IMR-90 (cell line): ENCODE results near the gene PRKD2. TPM values are rescaled to one million over a fixed set of nuclear protein-coding genes. Genes with fewer than 3 reads are reported as not detected.

Source experiments
- ATAC-seq: fragments of 200-7000 bp; cut with Tn5 transposase; 2 replicates; pipeline ENCODE4 v1.9.1; 2020; ENCODE audit warnings: low read depth, mild to moderate bottlenecking, moderate library complexity
- BruUV-seq: library from RNA; stranded (reverse); fragments of 400-500 nt; replicated peaks from 2 replicates; lab custom pipeline; 2021; lab: Mats Ljungman, UMichigan
- CTCF ChIA-PET: fragments of 300-600 bp; formaldehyde crosslinking; extraction: SDS; loops from one replicate; lab custom pipeline; 2021; ENCODE audit warnings: antibody characterized with exemption; lab: Yijun Ruan, JAX
- POLR2A ChIA-PET: fragments of 300-600 bp; sonication (Branson Sonifier 250); formaldehyde crosslinking; loops from one replicate; lab custom pipeline; 2022; ENCODE audit warnings: antibody characterized with exemption; ENCODE audit not compliant: unreplicated experiment; lab: Charles Lee
- DNase-seq: peaks from one replicate; pipeline ENCODE4 v3.0.0; 2013
- H2AFZ ChIP-seq: replicated peaks from 2 replicates; pipeline ENCODE3; 2013; ENCODE audit warnings: low read length, mild to moderate bottlenecking; ENCODE audit not compliant: poor library complexity
- H2AK5ac ChIP-seq: 2 replicates; pipeline ENCODE4 v1.6.1; 2013; ENCODE audit warnings: low read depth, low read length, inconsistent platforms
- H2AK9ac ChIP-seq: replicated peaks from 2 replicates; pipeline ENCODE3; 2013; ENCODE audit warnings: mild to moderate bottlenecking, low read depth, low read length, moderate library complexity; ENCODE audit not compliant: poor library complexity
- H2BK120ac ChIP-seq: 2 replicates; pipeline ENCODE4 v1.6.1; 2013; ENCODE audit warnings: low read depth, low read length, inconsistent platforms
- H2BK15ac ChIP-seq: 3 replicates; pipeline ENCODE4 v1.6.1; 2013; ENCODE audit warnings: low read depth, low read length, inconsistent platforms
- H2BK20ac ChIP-seq: 2 replicates; pipeline ENCODE4 v1.6.1; 2013; ENCODE audit warnings: low read depth, mild to moderate bottlenecking, inconsistent platforms, low read length, moderate library complexity
- H2BK5ac ChIP-seq: 2 replicates; pipeline ENCODE4 v1.6.1; 2013; ENCODE audit warnings: mild to moderate bottlenecking, low read depth, low read length, inconsistent platforms; ENCODE audit not compliant: poor library complexity, severe bottlenecking
- H3K14ac ChIP-seq: replicated peaks from 2 replicates; pipeline ENCODE4 v1.6.1; 2013; ENCODE audit warnings: low read depth, low read length, inconsistent platforms
- H3K18ac ChIP-seq: 2 replicates; pipeline ENCODE4 v1.6.1; 2013; ENCODE audit warnings: low read depth, low read length, control low read depth
- H3K23ac ChIP-seq: 2 replicates; pipeline ENCODE4 v1.6.1; 2013; ENCODE audit warnings: low read depth, low read length, inconsistent platforms
- H3K27ac ChIP-seq: 2 replicates; pipeline ENCODE4 v1.5.1; 2013; ENCODE audit warnings: mild to moderate bottlenecking, control low read depth, low read length; ENCODE audit not compliant: insufficient read depth
- H3K27me3 ChIP-seq: 2 replicates; pipeline ENCODE4 v1.6.1; 2013; ENCODE audit warnings: low read length; ENCODE audit not compliant: control insufficient read depth, insufficient read depth
- H3K36me3 ChIP-seq: 2 replicates; pipeline ENCODE4 v1.6.1; 2013; ENCODE audit warnings: low read length, mixed read lengths; ENCODE audit not compliant: control insufficient read depth, insufficient read depth
- H3K4ac ChIP-seq: 2 replicates; pipeline ENCODE4 v1.6.1; 2013; ENCODE audit warnings: low read depth, low read length, inconsistent platforms
- H3K4me1 ChIP-seq: 2 replicates; pipeline ENCODE4 v1.6.1; 2013; ENCODE audit warnings: low read length, mixed read lengths; ENCODE audit not compliant: control insufficient read depth, insufficient read depth
- H3K4me2 ChIP-seq: 2 replicates; pipeline ENCODE4 v1.6.1; 2013; ENCODE audit warnings: low read depth, mild to moderate bottlenecking, control low read depth, low read length, moderate library complexity
- H3K4me3 ChIP-seq: 2 replicates; pipeline ENCODE4 v1.5.1; 2013; ENCODE audit warnings: low read depth, mild to moderate bottlenecking, control low read depth, low read length, moderate library complexity; ENCODE audit not compliant: insufficient read depth
- H3K56ac ChIP-seq: 2 replicates; pipeline ENCODE4 v1.6.1; 2013; ENCODE audit warnings: low read length, inconsistent platforms; ENCODE audit not compliant: insufficient read depth; ENCODE audit errors: extremely low read depth
- H3K79me1 ChIP-seq, 2 experiments: 2 replicates each; pipeline ENCODE4 v1.6.1; 2013; ENCODE audit warnings: low read length in 2 of 2, inconsistent platforms in 1 of 2, low read depth in 1 of 2
- H3K9ac ChIP-seq: 2 replicates; pipeline ENCODE4 v1.6.1; 2013; ENCODE audit warnings: low read depth, low read length, control low read depth
- H3K9me1 ChIP-seq: 2 replicates; pipeline ENCODE4 v1.6.1; 2013; ENCODE audit warnings: low read length, inconsistent platforms; ENCODE audit not compliant: insufficient read depth
- H3K9me3 ChIP-seq: 2 replicates; pipeline ENCODE4 v1.6.1; 2013; ENCODE audit warnings: low read length; ENCODE audit not compliant: control insufficient read depth, insufficient read depth
- H4K20me1 ChIP-seq: 2 replicates; pipeline ENCODE4 v1.6.1; 2013; ENCODE audit warnings: low read length, inconsistent platforms; ENCODE audit not compliant: insufficient read depth
- H4K5ac ChIP-seq: 2 replicates; pipeline ENCODE4 v1.6.1; 2013; ENCODE audit warnings: mild to moderate bottlenecking, low read depth, low read length, control low read depth
- H4K8ac ChIP-seq, 2 experiments: 2 replicates each; pipeline ENCODE4 v1.6.1; 2013; ENCODE audit warnings: low read depth in 2 of 2, low read length in 2 of 2, control low read depth in 1 of 2, inconsistent platforms in 1 of 2
- H4K91ac ChIP-seq: 2 replicates; pipeline ENCODE4 v1.6.1; 2013; ENCODE audit warnings: low read depth, low read length, inconsistent platforms; ENCODE audit not compliant: insufficient read depth
- BHLHE40 ChIP-seq: fragments of 150-350 bp; IDR thresholded peaks from 2 replicates; pipeline ENCODE4 v1.6.1; 2016; ENCODE audit warnings: mild to moderate bottlenecking, low read depth, low read length
- CEBPB ChIP-seq: IDR thresholded peaks from 2 replicates; pipeline ENCODE4 v1.6.1; 2012; ENCODE audit warnings: low read depth, low read length, improper control_type of control experiment
- CHD1 ChIP-seq: IDR thresholded peaks from 2 replicates; pipeline ENCODE4 v1.6.1; 2012; ENCODE audit warnings: low read depth, low read length, improper control_type of control experiment
- FOS ChIP-seq: fragments of 150-350 bp; IDR thresholded peaks from 2 replicates; pipeline ENCODE4 v1.6.1; 2016; ENCODE audit warnings: low read depth, low read length
- MAFK ChIP-seq: IDR thresholded peaks from 2 replicates; pipeline ENCODE4 v1.6.1; 2012; ENCODE audit warnings: low read depth, low read length, improper control_type of control experiment
- MAZ ChIP-seq: IDR thresholded peaks from 2 replicates; pipeline ENCODE4 v1.6.1; 2012; ENCODE audit warnings: low read depth, mild to moderate bottlenecking, low read length, improper control_type of control experiment, moderate library complexity, borderline replicate concordance
- MXI1 ChIP-seq: IDR thresholded peaks from 2 replicates; pipeline ENCODE4 v1.6.1; 2012; ENCODE audit warnings: low read depth, mild to moderate bottlenecking, low read length, moderate library complexity, borderline replicate concordance
- NFE2L2 ChIP-seq: fragments of 150-350 bp; IDR thresholded peaks from 2 replicates; pipeline ENCODE4 v1.6.1; 2016; ENCODE audit warnings: low read depth, mild to moderate bottlenecking, low read length
- POLR2A ChIP-seq: IDR thresholded peaks from 2 replicates; pipeline ENCODE4 v1.6.1; 2012; ENCODE audit warnings: mild to moderate bottlenecking, low read depth, low read length
- RAD21 ChIP-seq: IDR thresholded peaks from 2 replicates; pipeline ENCODE4 v1.6.1; 2012; ENCODE audit warnings: low read length, improper control_type of control experiment
- RCOR1 ChIP-seq: IDR thresholded peaks from 2 replicates; pipeline ENCODE4 v1.6.1; 2012; ENCODE audit warnings: mild to moderate bottlenecking, low read length, improper control_type of control experiment; ENCODE audit not compliant: insufficient replicate concordance
- SMC3 ChIP-seq: fragments of 150-350 bp; IDR thresholded peaks from 2 replicates; pipeline ENCODE4 v1.6.1; 2016; ENCODE audit warnings: low read depth, mild to moderate bottlenecking, antibody characterized with exemption, low read length, moderate library complexity
- WGBS, 2 experiments: methylation state at CpG; one replicate each; pipeline versions ENCODE4 v1.1.5 to v1.1.7; 2013; ENCODE audit warnings: missing lambda C conversion rate in 2 of 2; ENCODE audit not compliant: insufficient read length in 1 of 2; ENCODE audit errors: extremely low coverage in 2 of 2; 5-methylcytosine and 5-hydroxymethylcytosine counted together
- dilution Hi-C: fragments of 300-500 bp; cut with HindIII; formaldehyde crosslinking; loops from one replicate; pipeline ENCODE4 v1.14.3; 2018; ENCODE audit warnings: low sequenced_read_pairs; ENCODE audit not compliant: unreplicated experiment
- in situ Hi-C: fragments of 300-500 bp; cut with MboI; formaldehyde crosslinking; loops from 3 replicates; pipeline ENCODE4 v1.14.3; 2019; ENCODE audit warnings: low sequenced_read_pairs, inconsistent platforms, mixed read lengths
- intact Hi-C: fragments of 100-400 bp; cut with micrococcal nuclease; formaldehyde crosslinking; loops from 2 replicates; pipeline ENCODE4 v1.10.0; 2022
- polyA plus RNA-seq, 3 experiments: library from polyadenylated mRNA; depleted of rRNA; stranded (reverse); fragments of >200 nt; gene quantifications; 2 replicates each; pipeline ENCODE4 v1.2.3, GENCODE V29; 2012; ENCODE audit warnings: low replicate concordance in 1 of 3
- total RNA-seq: library from RNA; depleted of rRNA; stranded (reverse); fragments of >200 nt; gene quantifications from 2 replicates; pipeline ENCODE4 v1.2.3, GENCODE V29; 2012
- TF ChIP-seq, protein P1 (sequence below): fragments of 150-350 bp; IDR thresholded peaks from 2 replicates; pipeline ENCODE4 v1.6.1; 2017; ENCODE audit warnings: mild to moderate bottlenecking, antibody characterized with exemption, low read length, low read depth
- TF ChIP-seq, protein P2 (sequence below): conservative IDR thresholded peaks from 2 replicates; pipeline ENCODE4 v1.5.1; 2012; ENCODE audit warnings: mild to moderate bottlenecking, low read depth, low read length, improper control_type of control experiment

PRKD2 gene
- total and polyA plus RNA-seq, 2 of the 4 experiments (the other 2 are of a cell fraction): 9.9 to 19.6 TPM

DNA sequence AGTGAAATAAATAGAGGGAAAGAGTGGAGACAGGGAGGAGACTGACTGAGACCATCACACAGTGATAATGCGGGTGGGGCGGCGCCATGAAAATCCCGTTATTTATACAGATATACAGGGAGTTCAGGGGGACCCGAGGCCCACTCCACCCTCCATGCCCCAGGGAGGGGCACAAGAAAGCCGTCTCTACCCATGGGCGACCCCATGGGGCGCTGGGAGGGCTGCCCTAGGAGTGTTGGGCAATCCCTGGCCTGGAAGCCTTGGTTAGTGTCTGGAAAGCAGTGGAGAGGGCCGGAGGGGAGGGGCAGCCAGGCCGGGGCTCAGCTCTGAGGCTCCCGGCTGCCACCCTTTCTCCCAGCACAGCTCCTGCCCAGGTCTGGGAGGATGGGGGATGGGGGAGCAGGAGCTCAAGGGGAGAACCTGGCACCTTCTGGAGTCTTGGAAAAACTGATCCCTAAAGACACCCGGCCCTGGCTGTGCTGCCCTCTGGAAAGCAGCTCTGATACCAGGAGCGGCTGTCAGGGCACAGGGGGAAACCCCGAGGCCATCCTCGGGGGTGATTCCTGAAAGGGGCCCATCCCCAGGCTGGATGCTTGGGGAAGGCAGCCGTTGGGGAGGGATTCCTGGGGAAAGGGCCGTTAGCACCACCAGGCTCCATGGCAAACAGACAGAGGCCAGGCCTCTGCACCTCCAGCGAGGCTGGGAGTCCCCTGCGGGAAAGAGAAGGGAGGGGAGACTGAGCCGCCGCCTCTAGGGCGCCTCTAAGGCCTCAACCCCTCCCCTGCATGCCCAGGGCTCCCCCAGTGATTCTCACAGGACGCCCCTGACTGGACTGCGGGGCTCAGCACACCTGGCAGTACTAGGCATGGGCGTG lies 3.0 kb upstream of the PRKD2 start (continued):
- no peak for TF ChIP-seq RAD21

DNA sequence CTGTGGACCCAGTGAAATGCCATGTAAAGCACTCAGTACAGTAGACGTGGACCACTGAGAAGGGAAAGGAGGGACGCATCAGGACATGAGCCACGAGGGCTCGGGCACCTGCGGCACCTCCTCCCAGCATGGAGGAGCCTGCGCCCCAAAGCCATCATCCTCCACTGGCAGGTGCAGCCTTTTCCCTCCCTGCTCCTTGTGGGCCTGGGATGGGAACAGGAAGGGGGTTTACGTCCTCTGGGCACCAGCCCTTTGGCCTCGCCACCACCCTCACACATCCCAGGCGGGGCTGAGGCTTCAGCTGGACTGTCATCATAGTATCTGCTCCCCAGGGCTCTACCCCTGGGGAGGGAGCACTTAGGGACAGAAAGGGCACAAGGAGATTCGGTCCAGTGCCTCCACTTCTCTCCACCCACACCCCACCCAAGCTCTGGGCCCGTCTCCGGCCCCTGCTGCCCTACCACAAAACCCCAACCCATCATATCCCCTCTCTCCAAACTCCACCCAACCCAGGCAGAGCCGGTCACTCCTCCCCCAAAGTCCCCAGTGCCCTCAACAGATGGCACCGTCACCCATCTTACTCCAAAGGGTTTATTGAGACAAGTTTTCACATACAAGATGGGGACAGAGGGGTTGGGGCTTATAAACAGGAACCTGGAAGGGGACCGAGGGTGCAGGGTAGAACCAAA lies 2.2 kb upstream of the PRKD2 start:
- dilution Hi-C loops: no loop called here
- H4K8ac ChIP-seq: no peak overlapping the region
- no peak overlapping the region for H2BK120ac ChIP-seq
- H3K56ac ChIP-seq: no peak overlapping the region
- no peak overlapping the region for H3K4me2 ChIP-seq
- in situ Hi-C loops: no loop called here
- DNase-seq (no peak), ATAC-seq (no peak)
- no peak overlapping the region for H3K18ac ChIP-seq
- CTCF ChIA-PET: no interaction called here
- WGBS, 2 experiments: no CpG with 5 or more reads among the region's 15 CpGs
- H3K23ac ChIP-seq: no peak overlapping the region
- no TSS peak for BruUV-seq
- peaks cover 39% of the 10 kb centered on the region for H3K36me3 ChIP-seq
- no peak overlapping the region for H2BK15ac ChIP-seq
- H3K4me1 ChIP-seq: peaks cover 7% of the 10 kb centered on the region
- no peak overlapping the region for H3K4ac ChIP-seq
- no peak overlapping the region for H4K5ac ChIP-seq
- no peaks in the 10 kb centered on the region for H3K9me3 ChIP-seq
- H3K4me3 ChIP-seq: no peak overlapping the region
- peaks cover 11 to 50% of the 10 kb centered on the region in 2 experiments for H3K79me1 ChIP-seq
- POLR2A ChIA-PET: no interaction called here
- H3K27me3 ChIP-seq: no peaks in the 10 kb centered on the region
- peaks cover 3% of the 10 kb centered on the region; the same call in 1 of the 2 replicates for H4K20me1 ChIP-seq
- H2AK5ac ChIP-seq: no peak overlapping the region
- no peaks in the 10 kb centered on the region for H3K9me1 ChIP-seq
- H2BK20ac ChIP-seq: no peak overlapping the region
- H3K14ac ChIP-seq: no peak overlapping the region
- H2AK9ac ChIP-seq: no peak overlapping the region
- no peak overlapping the region for H3K27ac ChIP-seq
- intact Hi-C loops: no loop called here
- no peak overlapping the region for H2AFZ ChIP-seq
- TF ChIP-seq POLR2A (no peak), MAZ (no peak), RCOR1 (no peak), CEBPB (no peak), CHD1 (no peak), NFE2L2 (no peak), BHLHE40 (no peak), MAFK (no peak), MXI1 (no peak), RAD21 (no peak), FOS (no peak), SMC3 (no peak)
- TF ChIP-seq, protein P1, sequence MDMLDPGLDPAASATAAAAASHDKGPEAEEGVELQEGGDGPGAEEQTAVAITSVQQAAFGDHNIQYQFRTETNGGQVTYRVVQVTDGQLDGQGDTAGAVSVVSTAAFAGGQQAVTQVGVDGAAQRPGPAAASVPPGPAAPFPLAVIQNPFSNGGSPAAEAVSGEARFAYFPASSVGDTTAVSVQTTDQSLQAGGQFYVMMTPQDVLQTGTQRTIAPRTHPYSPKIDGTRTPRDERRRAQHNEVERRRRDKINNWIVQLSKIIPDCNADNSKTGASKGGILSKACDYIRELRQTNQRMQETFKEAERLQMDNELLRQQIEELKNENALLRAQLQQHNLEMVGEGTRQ: no peak
- TF ChIP-seq, protein P2, sequence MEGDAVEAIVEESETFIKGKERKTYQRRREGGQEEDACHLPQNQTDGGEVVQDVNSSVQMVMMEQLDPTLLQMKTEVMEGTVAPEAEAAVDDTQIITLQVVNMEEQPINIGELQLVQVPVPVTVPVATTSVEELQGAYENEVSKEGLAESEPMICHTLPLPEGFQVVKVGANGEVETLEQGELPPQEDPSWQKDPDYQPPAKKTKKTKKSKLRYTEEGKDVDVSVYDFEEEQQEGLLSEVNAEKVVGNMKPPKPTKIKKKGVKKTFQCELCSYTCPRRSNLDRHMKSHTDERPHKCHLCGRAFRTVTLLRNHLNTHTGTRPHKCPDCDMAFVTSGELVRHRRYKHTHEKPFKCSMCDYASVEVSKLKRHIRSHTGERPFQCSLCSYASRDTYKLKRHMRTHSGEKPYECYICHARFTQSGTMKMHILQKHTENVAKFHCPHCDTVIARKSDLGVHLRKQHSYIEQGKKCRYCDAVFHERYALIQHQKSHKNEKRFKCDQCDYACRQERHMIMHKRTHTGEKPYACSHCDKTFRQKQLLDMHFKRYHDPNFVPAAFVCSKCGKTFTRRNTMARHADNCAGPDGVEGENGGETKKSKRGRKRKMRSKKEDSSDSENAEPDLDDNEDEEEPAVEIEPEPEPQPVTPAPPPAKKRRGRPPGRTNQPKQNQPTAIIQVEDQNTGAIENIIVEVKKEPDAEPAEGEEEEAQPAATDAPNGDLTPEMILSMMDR: no peak
- H3K9ac ChIP-seq: no peak overlapping the region
- no peak overlapping the region for H4K91ac ChIP-seq
- no peak overlapping the region for H2BK5ac ChIP-seq
